Measurements from ENCODE around the gene DKK3.

GRCh38 chr11:11988681-11989261, 19.7 kb downstream of the DKK3 start:
- TF ChIP-seq POLR2A (IDR thresholded peaks at IDR 0.05) = no peak
- TF ChIP-seq, protein P1, sequence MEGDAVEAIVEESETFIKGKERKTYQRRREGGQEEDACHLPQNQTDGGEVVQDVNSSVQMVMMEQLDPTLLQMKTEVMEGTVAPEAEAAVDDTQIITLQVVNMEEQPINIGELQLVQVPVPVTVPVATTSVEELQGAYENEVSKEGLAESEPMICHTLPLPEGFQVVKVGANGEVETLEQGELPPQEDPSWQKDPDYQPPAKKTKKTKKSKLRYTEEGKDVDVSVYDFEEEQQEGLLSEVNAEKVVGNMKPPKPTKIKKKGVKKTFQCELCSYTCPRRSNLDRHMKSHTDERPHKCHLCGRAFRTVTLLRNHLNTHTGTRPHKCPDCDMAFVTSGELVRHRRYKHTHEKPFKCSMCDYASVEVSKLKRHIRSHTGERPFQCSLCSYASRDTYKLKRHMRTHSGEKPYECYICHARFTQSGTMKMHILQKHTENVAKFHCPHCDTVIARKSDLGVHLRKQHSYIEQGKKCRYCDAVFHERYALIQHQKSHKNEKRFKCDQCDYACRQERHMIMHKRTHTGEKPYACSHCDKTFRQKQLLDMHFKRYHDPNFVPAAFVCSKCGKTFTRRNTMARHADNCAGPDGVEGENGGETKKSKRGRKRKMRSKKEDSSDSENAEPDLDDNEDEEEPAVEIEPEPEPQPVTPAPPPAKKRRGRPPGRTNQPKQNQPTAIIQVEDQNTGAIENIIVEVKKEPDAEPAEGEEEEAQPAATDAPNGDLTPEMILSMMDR (IDR thresholded peaks at IDR 0.05) = no peak

Measured in right lobe of liver (tissue), 4 donors.